Endothelial cell of umbilical vein (primary cell): ENCODE results near the gene GPN1.

Experiments
- CTCF ChIP-seq, 2 donors: IDR thresholded peaks; 1 replicate in 1 of 2; 2 replicates in 1 of 2; pipeline ENCODE4 v1.5.1; 2011; ENCODE audit warnings: low read length in 2 of 2, mild to moderate bottlenecking in 2 of 2, moderate library complexity in 2 of 2, control low read depth in 1 of 2, inconsistent platforms in 1 of 2, low read depth in 1 of 2; ENCODE audit not compliant: insufficient read depth in 1 of 2; ENCODE audit errors: extremely low read depth in 1 of 2
- EZH2 ChIP-seq: IDR thresholded peaks from 2 replicates; pipeline ENCODE4 v1.6.1; 2012; ENCODE audit warnings: borderline replicate concordance, low read depth, mild to moderate bottlenecking, moderate library complexity, low read length, inconsistent platforms; ENCODE audit not compliant: severe bottlenecking
- FOS ChIP-seq: IDR thresholded peaks from 2 replicates; pipeline ENCODE4 v1.6.1; 2011; ENCODE audit warnings: mild to moderate bottlenecking, low read length, moderate library complexity, borderline replicate concordance; ENCODE audit not compliant: insufficient read depth
- GATA2 ChIP-seq: IDR thresholded peaks from 2 replicates; pipeline ENCODE4 v1.7.0; 2011; ENCODE audit warnings: low read depth, mild to moderate bottlenecking, moderate library complexity, mixed read lengths, low read length; ENCODE audit not compliant: insufficient read length, insufficient read depth
- JUN ChIP-seq: IDR thresholded peaks from 2 replicates; pipeline ENCODE4 v1.6.1; 2011; ENCODE audit warnings: borderline replicate concordance, low read depth; ENCODE audit not compliant: insufficient read length, insufficient read depth
- MAX ChIP-seq: IDR thresholded peaks from 2 replicates; pipeline ENCODE4 v1.6.1; 2011; ENCODE audit not compliant: insufficient read depth, insufficient read length
- MYC ChIP-seq: IDR thresholded peaks from one replicate; pipeline ENCODE4 v1.6.1; 2011; ENCODE audit warnings: mild to moderate bottlenecking, low read depth, low read length
- POLR2A ChIP-seq: IDR thresholded peaks from 2 replicates; pipeline ENCODE4 v1.6.1; 2012; ENCODE audit warnings: low read depth, mild to moderate bottlenecking, control low read depth, low read length
- POLR2AphosphoS5 ChIP-seq: IDR thresholded peaks from 2 replicates; pipeline ENCODE4 v1.6.1; 2012; ENCODE audit warnings: low read depth, mild to moderate bottlenecking, control low read depth, low read length, moderate library complexity; ENCODE audit not compliant: insufficient read depth

- TF ChIP-seq CTCF (IDR thresholded peaks at IDR 0.05; ENCODE audit: extremely low read depth in 1 of 2, insufficient read depth in 1 of 2, low read depth in 1 of 2, low read length in 2 of 2), result no peak
- no peak for TF ChIP-seq POLR2AphosphoS5
- no peak for TF ChIP-seq POLR2A
- TF ChIP-seq EZH2, result no peak
- TF ChIP-seq MYC, result no peak
- no peak for TF ChIP-seq MAX
- TF ChIP-seq GATA2, result no peak
- no peak for TF ChIP-seq JUN
- no peak for TF ChIP-seq FOS
Observed at GRCh38 chr2:27647737-27648136, 18.9 kb downstream of the GPN1 start.
